ENCODE results near the gene RRBP1. TPM values are rescaled to one million over a fixed set of nuclear protein-coding genes. Genes with fewer than 3 reads are reported as not detected.

RRBP1 gene
- polyA plus RNA-seq, 3 donors: 110 to 122 (median 120) TPM

DNA sequence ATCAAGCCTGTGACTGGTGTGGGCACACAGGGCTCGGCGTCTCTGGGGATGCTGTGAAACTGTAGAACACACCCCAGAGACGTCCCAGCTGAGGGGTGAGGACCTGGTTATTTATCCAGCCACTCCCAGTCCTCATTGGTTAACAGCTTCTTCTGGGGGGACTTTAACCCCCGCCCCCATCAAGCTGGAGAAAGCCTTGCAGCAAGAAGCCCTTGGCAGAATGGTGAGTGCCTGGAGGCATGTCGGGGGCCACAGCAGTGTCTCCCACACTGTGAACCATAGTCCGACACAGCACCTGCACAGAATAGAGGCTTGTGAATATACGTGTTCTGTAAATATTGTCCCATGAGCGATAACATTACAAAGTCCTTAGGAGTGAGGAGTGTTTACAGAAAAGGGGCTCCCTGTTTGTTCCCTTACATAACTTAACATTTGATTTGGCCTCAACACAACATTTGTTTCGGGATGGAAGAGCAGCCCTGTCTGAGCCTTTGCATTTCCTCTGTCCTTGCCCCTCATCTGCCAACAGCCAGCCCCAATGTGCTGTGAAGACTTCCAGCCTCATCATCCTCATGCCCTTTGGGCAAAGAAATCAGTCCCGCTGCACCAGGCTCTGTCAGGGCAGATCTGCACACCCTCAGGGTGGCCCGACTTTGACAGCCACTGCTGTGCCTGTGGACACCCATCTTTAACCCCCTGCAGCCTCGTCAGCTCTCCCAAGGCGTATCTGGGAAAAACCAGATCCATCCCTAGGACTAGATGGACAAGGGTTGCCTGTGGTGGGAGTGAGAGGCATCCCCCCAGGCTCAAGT, 2.2 kb upstream of the RRBP1 start:
- DNase-seq (ENCODE audit: low read depth in 3 of 3, low spot score in 2 of 3): no peak

- DNase-seq (ENCODE audit: low read depth in 3 of 3, low spot score in 2 of 3): no peak
These were observed 1.4 kb upstream of the RRBP1 start for GRCh38 chr20:17683218-17684076.

DNA sequence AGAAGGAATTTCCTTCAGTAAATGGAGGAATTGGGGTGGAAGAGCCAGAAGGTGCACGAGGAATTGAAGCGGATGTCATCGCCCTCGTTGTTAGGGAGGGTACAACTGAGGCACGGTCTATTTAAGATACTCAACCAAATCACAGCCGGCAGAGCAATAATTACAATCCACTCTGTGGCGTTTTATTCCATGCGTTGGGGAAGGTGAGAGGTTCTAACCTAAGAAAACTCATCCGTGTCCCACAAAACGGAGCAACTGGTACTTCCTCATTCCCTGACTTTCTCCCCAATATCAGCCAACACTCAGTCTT, 802 bp upstream of the RRBP1 start:
- DNase-seq (ENCODE audit: low read depth in 3 of 3, low spot score in 2 of 3): no peak

GRCh38 chr20:17681726-17682102, 328 bp downstream of the RRBP1 start:
- no peak for DNase-seq (ENCODE audit: low read depth in 3 of 3, low spot score in 2 of 3)

DNA sequence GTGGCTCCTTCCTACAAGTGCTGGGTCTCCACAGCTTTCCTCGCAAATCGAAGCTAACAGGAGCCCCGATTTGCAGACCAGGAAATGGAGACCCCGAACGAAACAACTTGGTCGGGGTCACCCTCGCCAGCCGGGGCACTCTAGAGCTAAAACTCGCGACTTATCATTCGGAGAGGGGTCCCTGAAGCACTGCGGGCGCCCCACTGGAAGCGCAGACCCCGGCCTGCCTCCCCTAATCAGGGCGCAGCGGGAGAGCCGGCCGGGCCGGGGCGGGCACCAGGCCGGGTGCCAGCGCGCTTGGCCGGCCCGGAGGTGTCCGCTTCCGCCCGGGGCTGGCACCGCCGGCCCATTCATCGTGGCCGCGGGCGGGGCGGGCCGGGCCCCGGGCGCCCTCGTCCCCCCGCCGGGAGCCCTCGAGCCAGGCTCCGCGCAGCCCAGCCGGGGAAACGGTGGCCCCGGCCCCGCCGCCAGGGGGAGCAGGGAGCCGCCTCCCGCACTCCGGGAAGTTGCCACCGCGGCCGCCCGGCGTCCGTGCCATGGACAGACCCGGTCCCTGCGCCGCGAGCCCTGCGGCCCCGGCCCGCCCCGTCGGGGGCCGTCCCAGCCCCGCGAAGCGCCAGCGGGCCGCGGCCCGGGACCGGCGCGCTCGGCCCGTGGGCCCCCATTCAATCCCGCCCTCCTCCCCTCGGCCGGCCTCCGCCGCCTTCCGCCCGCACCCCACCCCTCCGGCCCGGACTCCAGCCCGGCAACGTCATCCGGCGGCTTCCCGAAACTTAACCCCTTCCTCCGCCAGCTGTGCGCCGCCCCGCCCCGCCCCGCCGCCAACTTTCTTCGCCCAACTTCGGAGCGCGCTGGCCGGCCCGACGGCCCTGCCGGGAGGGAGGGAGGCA, 961 bp downstream of the RRBP1 start:
- DNase-seq (ENCODE audit: low read depth in 3 of 3, low spot score in 2 of 3): no peak

DNA sequence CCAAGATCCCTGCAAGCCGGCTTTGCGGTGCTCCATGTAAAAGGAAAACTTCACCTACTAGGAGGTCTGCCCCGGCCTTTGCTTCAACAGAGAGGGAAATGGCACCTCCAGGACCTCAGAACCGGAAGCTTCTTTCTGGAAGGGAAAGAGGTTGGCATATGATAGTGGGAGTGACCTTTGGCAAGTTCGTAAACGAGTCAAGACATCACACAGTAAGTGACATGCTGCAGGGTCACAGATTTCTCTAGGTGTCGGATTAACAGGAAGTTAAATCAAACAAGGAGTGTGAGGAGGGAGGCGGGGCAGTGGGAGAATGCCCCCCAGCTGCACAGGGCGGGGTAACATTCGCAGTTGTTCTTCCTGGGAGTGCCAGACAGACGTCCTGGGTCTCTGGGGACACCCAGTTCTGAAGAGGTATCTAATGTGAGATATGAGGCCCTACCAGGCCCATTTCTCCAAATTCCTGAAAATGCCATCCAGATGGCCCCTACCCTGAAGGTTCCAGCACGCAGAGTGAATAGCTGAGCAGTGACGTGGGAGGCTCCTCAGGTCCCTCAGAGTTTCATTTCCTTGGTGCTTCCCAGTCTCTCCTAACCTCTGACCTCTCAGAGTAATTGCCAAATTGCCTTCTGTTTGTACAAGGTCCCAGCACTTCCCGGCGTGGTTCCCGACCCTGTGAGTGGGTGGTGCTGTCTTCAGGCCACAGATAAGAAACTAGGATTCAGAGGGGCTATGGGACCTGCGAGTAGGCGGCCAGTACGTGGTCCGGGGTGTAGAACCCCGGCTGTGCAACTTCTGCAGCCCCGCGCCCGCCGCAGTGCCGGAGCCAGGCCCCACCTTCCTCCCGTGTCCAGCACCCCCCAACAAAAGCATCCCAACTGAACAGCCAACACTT, 1.9 kb downstream of the RRBP1 start:
- DNase-seq (ENCODE audit: low read depth in 3 of 3, low spot score in 2 of 3): no peak

DNA sequence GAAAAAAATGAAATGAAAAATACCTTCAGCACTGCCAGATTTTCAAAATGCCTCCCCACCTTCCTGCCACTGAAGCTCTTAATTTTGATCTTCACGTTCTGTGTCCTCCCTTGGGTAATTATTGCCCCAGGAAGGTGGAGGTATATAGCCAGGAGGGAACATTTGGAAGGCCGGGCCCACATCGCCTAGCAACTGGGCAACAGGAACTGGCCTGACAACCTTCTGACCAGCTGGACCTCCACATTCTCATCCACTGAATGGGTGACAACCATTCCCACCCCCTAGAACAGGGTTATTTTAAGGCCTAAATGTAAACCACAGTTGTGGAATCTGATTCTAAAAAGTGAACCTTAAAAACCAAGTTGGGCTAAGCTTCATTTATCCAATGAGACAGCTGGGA, 3.2 kb downstream of the RRBP1 start:
- no peak for DNase-seq (ENCODE audit: low read depth in 3 of 3, low spot score in 2 of 3)

GRCh38 chr20:17678295-17678694, 3.7 kb downstream of the RRBP1 start:
- DNase-seq (ENCODE audit: low read depth in 3 of 3, low spot score in 2 of 3): no peak

- no peak for DNase-seq (ENCODE audit: low read depth in 3 of 3, low spot score in 2 of 3)
These were observed 5.1 kb downstream of the RRBP1 start for GRCh38 chr20:17676942-17677341.

- DNase-seq (ENCODE audit: low read depth in 3 of 3, low spot score in 2 of 3): no peak
These were observed 5.7 kb downstream of the RRBP1 start for GRCh38 chr20:17676378-17676759.

- no peak for DNase-seq (ENCODE audit: low read depth in 3 of 3, low spot score in 2 of 3)
These were observed 6.3 kb downstream of the RRBP1 start for GRCh38 chr20:17675519-17676377.

DNA sequence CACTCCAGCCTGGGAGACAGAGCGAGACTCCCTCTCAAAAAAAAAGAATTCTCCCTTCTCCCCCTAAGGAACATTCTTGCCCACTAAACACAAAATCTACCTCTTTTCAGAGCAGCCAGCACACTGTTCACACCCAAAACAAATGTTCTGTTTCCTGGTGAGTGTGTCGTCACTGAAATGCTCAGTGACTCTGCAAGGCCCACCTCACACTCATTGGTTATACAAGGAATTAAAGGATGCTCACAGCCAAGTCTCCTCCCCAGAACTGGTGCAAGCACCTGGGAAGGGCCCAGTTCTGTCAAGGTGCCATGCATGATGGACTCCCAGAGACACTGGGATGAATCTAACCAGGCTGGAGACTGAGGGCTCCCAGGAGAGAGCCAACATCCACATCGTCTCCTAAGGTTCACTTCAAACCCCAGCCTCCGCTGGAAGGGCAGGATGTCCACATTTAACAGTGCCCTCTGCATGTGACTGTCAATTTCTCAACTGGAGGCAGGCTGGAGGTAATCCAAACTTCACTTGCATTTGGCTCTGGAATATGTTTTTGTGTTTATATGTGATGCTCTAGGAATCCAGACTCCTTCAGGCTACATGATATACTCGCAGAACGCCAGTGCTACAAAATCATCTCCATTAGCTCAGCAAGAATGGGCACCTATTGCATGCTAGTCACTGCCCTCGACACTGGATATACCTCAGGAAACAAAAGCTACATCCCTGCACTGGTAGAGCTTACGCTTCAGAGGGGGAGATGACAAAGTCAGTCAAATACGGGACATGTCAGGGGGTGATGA, 7.1 kb downstream of the RRBP1 start:
- DNase-seq (ENCODE audit: low read depth in 3 of 3, low spot score in 2 of 3): no peak

DNA sequence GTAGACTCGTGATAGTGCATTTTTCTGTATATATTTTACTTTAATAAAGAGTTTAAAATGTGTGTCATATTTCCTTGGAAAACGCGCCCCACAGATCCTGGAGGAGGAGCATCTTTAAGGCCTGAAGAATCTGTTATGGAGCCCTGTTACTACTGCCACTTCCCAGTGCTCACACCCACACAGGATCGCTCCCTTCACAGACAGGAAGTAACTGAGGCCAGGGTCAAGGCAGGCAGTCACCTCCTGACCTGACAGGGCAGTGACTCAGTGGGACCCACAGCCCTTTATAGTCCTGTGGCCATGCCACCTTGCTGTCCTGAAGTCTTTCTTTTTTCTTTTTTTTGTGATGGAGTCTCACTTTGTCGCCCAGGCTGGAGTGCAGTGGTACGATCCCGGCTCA, 9.0 kb downstream of the RRBP1 start:
- no peak for DNase-seq (ENCODE audit: low read depth in 3 of 3, low spot score in 2 of 3)

- no peak for DNase-seq (ENCODE audit: low read depth in 3 of 3, low spot score in 2 of 3)
These were observed 10.5 kb downstream of the RRBP1 start for GRCh38 chr20:17671565-17671964.

GRCh38 chr20:17671011-17671410, 11.0 kb downstream of the RRBP1 start:
- no peak for DNase-seq (ENCODE audit: low read depth in 3 of 3, low spot score in 2 of 3)

DNA sequence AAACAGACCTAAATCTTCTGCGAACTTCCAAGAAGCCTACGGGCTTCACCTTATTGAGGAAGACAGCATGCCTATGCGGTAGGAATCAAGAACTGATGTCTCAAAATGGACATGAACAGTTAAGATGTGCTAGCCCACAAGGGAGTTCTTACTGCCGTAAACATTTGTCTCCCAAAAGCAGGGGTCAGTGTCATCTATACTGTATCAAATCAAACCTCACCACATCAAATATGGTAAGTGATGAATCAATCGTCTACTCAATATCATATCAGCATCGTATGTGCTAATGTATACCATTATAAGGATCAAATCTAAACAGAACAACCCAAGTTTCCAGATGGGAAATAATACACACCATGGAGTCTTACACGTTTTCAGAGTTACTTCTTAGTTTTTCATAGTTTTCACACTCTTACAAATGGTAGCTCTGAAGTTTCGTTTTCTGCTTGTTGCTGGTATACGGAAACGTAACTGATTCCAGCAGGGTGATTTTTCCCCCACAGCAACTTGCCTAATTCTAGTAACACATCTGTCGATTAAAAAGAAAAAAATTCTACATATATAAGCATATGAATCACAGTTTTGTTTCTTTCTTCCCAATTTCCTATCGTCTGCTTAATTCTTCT, 12.6 kb downstream of the RRBP1 start:
- DNase-seq (ENCODE audit: low read depth in 3 of 3, low spot score in 2 of 3): no peak

GRCh38 chr20:17668432-17668831, 13.6 kb downstream of the RRBP1 start:
- DNase-seq (ENCODE audit: low read depth in 3 of 3, low spot score in 2 of 3): no peak

GRCh38 chr20:17667445-17667844, 14.6 kb downstream of the RRBP1 start:
- DNase-seq (ENCODE audit: low read depth in 3 of 3, low spot score in 2 of 3): no peak
